ENCODE results near the gene TP53. TPM values are rescaled to one million over a fixed set of nuclear protein-coding genes. Genes with fewer than 3 reads are reported as not detected.

TP53 gene
- total and polyA plus RNA-seq, 2 of the 4 experiments (the other 2 are of a cell fraction): 31.2 to 48.5 TPM

GRCh38 chr17:7620835-7621234 lies 66.5 kb downstream of the TP53 start:
- H2BK15ac ChIP-seq (ENCODE audit: low read depth, low read length): no peak overlapping the region
- ATAC-seq (ENCODE audit: low read depth) (no peak), DNase-seq (no peak)
- no TSS peak for BruUV-seq (replicated peaks)
- H2BK5ac ChIP-seq (ENCODE audit: low read depth, low read length, poor library complexity, severe bottlenecking): no peak overlapping the region
- in situ Hi-C loops (cut with MboI; ENCODE audit: low sequenced_read_pairs) (no loop called here), dilution Hi-C loops (cut with HindIII; ENCODE audit: low sequenced_read_pairs, unreplicated experiment) (no loop called here), intact Hi-C loops (cut with micrococcal nuclease) (no loop called here)
- POLR2A ChIA-PET (ENCODE audit: unreplicated experiment): no interaction called here
- no peak overlapping the region for H3K4ac ChIP-seq (ENCODE audit: low read depth, low read length)
- no peak overlapping the region for H4K5ac ChIP-seq (ENCODE audit: low read depth, low read length)
- no peak overlapping the region for H3K27ac ChIP-seq (ENCODE audit: insufficient read depth, low read length)
- TF ChIP-seq NFE2L2 (IDR thresholded peaks at IDR 0.05; ENCODE audit: low read depth, low read length): no peak
- no peak for TF ChIP-seq POLR2A (IDR thresholded peaks at IDR 0.05; ENCODE audit: low read depth, low read length)
- TF ChIP-seq, protein P1, sequence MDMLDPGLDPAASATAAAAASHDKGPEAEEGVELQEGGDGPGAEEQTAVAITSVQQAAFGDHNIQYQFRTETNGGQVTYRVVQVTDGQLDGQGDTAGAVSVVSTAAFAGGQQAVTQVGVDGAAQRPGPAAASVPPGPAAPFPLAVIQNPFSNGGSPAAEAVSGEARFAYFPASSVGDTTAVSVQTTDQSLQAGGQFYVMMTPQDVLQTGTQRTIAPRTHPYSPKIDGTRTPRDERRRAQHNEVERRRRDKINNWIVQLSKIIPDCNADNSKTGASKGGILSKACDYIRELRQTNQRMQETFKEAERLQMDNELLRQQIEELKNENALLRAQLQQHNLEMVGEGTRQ (IDR thresholded peaks at IDR 0.05; ENCODE audit: low read depth, low read length): no peak
- no peak for TF ChIP-seq CHD1 (IDR thresholded peaks at IDR 0.05; ENCODE audit: low read depth, low read length)
- TF ChIP-seq MXI1 (IDR thresholded peaks at IDR 0.05; ENCODE audit: borderline replicate concordance, low read depth, low read length): no peak
- TF ChIP-seq SMC3 (IDR thresholded peaks at IDR 0.05; ENCODE audit: low read depth, low read length): no peak
- TF ChIP-seq, protein P2, sequence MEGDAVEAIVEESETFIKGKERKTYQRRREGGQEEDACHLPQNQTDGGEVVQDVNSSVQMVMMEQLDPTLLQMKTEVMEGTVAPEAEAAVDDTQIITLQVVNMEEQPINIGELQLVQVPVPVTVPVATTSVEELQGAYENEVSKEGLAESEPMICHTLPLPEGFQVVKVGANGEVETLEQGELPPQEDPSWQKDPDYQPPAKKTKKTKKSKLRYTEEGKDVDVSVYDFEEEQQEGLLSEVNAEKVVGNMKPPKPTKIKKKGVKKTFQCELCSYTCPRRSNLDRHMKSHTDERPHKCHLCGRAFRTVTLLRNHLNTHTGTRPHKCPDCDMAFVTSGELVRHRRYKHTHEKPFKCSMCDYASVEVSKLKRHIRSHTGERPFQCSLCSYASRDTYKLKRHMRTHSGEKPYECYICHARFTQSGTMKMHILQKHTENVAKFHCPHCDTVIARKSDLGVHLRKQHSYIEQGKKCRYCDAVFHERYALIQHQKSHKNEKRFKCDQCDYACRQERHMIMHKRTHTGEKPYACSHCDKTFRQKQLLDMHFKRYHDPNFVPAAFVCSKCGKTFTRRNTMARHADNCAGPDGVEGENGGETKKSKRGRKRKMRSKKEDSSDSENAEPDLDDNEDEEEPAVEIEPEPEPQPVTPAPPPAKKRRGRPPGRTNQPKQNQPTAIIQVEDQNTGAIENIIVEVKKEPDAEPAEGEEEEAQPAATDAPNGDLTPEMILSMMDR (conservative IDR thresholded peaks at IDR 0.05; ENCODE audit: low read depth, low read length): no peak
- TF ChIP-seq MAFK (IDR thresholded peaks at IDR 0.05; ENCODE audit: low read depth, low read length): no peak
- TF ChIP-seq RCOR1 (IDR thresholded peaks at IDR 0.05; ENCODE audit: insufficient replicate concordance, low read length): no peak
- no peak for TF ChIP-seq RAD21 (IDR thresholded peaks at IDR 0.05; ENCODE audit: low read length)
- no peak for TF ChIP-seq BHLHE40 (IDR thresholded peaks at IDR 0.05; ENCODE audit: low read depth, low read length)
- no peak for TF ChIP-seq FOS (IDR thresholded peaks at IDR 0.05; ENCODE audit: low read depth, low read length)
- no peak for TF ChIP-seq MAZ (IDR thresholded peaks at IDR 0.05; ENCODE audit: borderline replicate concordance, low read depth, low read length)
- TF ChIP-seq ELK1 (IDR thresholded peaks at IDR 0.05; ENCODE audit: borderline replicate concordance, low read depth, low read length): no peak
- TF ChIP-seq CEBPB (IDR thresholded peaks at IDR 0.05; ENCODE audit: low read depth, low read length): no peak
- TF ChIP-seq RFX5 (IDR thresholded peaks at IDR 0.05; ENCODE audit: low read depth, low read length): no peak
- no peaks in the 10 kb centered on the region for H3K9me1 ChIP-seq (ENCODE audit: insufficient read depth, low read length)
- no peaks in the 10 kb centered on the region; a peak in 1 of 4 replicates for H3K79me1 ChIP-seq (ENCODE audit: low read depth in 1 of 2, low read length in 2 of 2)
- H2AK9ac ChIP-seq (replicated peaks; ENCODE audit: low read depth, low read length, poor library complexity): no peak overlapping the region
- no peak overlapping the region for H2BK20ac ChIP-seq (ENCODE audit: low read depth, low read length)
- no peak overlapping the region for H2AFZ ChIP-seq (replicated peaks; ENCODE audit: low read length, poor library complexity)
- CTCF ChIA-PET: interaction anchor here (0.6 kb wide), 1 partner anchor 12 kb away, joined by 3 read pairs; no protein-coding TSS in a partner anchor
- no peaks in the 10 kb centered on the region for H4K20me1 ChIP-seq (ENCODE audit: insufficient read depth, low read length)
- H3K23ac ChIP-seq (ENCODE audit: low read depth, low read length): no peak overlapping the region
- H3K36me3 ChIP-seq (ENCODE audit: control insufficient read depth, insufficient read depth, low read length): no peaks in the 10 kb centered on the region; the same call in 1 of the 2 replicates
- no peak overlapping the region for H3K56ac ChIP-seq (ENCODE audit: extremely low read depth, insufficient read depth, low read length)
- no peaks in the 10 kb centered on the region for H3K9me3 ChIP-seq (ENCODE audit: control insufficient read depth, insufficient read depth, low read length)
- H3K9ac ChIP-seq (ENCODE audit: low read depth, low read length): no peak overlapping the region
- no peak overlapping the region for H3K18ac ChIP-seq (ENCODE audit: low read depth, low read length)
- no peak overlapping the region for H3K4me3 ChIP-seq (ENCODE audit: insufficient read depth, low read depth, low read length)
- no peak overlapping the region for H2AK5ac ChIP-seq (ENCODE audit: low read depth, low read length)
- H4K8ac ChIP-seq (ENCODE audit: low read depth in 2 of 2, low read length in 2 of 2): no peak overlapping the region
- no peak overlapping the region for H3K14ac ChIP-seq (replicated peaks; ENCODE audit: low read depth, low read length)
- no peak overlapping the region for H2BK120ac ChIP-seq (ENCODE audit: low read depth, low read length)
- H3K4me1 ChIP-seq (ENCODE audit: control insufficient read depth, insufficient read depth, low read length): no peaks in the 10 kb centered on the region
- no peak overlapping the region for H3K4me2 ChIP-seq (ENCODE audit: low read depth, low read length)
- WGBS, 2 experiments (ENCODE audit: extremely low coverage in 2 of 2, insufficient read length in 1 of 2): no CpG with 5 or more reads among the region's 8 CpGs
- no peak overlapping the region for H4K91ac ChIP-seq (ENCODE audit: insufficient read depth, low read depth, low read length)
- no peaks in the 10 kb centered on the region; the same call in 1 of the 2 replicates for H3K27me3 ChIP-seq (ENCODE audit: control insufficient read depth, insufficient read depth, low read length)
